ENCODE data around the gene COL9A2.

COL9A2 gene

DNA sequence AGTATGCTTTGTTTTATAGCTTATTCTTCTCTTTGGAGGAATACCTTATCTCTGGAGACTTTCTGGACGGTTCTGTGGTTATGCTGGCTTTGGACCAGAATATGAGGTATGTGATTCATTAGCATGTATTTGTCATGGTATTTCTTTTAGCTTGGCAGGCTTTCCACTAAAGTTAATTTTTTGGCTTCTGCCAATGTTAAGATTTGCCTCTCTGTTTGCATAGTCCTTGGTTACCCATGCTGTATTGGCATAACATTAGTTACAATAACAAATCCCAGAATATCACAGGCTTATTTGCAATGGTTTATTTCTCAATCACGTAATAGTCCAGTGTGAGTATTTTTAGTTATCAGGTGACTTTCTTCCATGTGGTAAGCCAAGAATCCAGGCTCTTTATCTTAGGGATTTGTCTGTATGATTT is 49.3 kb downstream of the COL9A2 start:
- Histone ChIP-seq H3K36me3 (ENCODE audit: control insufficient read depth, insufficient read depth, low read length) (no peaks in the 10 kb centered on the region), H3K4me3 (ENCODE audit: low read depth, low read length) (no peak overlapping the region), H3K27ac (no peak overlapping the region)

DNA sequence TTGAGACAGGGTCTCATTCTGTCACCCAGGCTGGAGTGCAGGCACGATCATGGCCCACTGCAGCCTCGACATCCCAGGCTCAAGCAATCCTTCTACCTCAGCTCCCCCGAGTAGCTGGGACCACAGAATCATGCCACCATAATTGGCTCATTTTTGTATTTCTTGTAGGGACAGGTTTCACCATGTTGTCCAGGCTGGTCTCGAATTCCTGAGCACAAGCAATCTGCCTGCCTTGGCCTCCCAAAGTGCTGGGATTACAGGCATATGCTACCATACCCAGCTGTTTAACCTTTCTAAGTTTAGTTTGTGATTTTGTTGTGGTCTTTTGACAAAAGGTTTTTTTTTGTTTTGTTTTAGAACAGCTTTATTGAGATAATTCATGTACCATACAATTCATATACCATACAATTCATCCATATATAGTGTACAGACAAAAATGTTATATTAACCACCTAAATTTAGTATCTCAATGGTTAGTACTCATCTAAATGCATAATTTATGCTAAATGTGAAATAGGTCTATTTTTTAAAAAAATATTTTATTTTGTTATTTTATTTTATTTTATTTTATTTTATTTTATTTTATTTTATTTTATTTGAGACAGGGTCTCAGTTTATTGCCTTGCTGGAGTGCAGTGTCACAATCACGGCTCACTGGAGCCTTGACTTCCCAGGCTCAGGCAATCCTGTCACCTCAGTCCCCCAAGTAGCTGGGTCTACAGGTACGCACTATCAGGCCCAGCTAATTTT is 50.1 kb downstream of the COL9A2 start:
- no peak overlapping the region for H3K4me2 ChIP-seq (ENCODE audit: low read length)
- no peaks in the 10 kb centered on the region for H3K9me3 ChIP-seq (ENCODE audit: control insufficient read depth, low read length)
- no peak overlapping the region for H2AFZ ChIP-seq
- no peaks in the 10 kb centered on the region for H3K36me3 ChIP-seq (ENCODE audit: control insufficient read depth, insufficient read depth, low read length)
- TF ChIP-seq, protein P1, sequence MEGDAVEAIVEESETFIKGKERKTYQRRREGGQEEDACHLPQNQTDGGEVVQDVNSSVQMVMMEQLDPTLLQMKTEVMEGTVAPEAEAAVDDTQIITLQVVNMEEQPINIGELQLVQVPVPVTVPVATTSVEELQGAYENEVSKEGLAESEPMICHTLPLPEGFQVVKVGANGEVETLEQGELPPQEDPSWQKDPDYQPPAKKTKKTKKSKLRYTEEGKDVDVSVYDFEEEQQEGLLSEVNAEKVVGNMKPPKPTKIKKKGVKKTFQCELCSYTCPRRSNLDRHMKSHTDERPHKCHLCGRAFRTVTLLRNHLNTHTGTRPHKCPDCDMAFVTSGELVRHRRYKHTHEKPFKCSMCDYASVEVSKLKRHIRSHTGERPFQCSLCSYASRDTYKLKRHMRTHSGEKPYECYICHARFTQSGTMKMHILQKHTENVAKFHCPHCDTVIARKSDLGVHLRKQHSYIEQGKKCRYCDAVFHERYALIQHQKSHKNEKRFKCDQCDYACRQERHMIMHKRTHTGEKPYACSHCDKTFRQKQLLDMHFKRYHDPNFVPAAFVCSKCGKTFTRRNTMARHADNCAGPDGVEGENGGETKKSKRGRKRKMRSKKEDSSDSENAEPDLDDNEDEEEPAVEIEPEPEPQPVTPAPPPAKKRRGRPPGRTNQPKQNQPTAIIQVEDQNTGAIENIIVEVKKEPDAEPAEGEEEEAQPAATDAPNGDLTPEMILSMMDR (IDR thresholded peaks at IDR 0.05) = no peak
- H3K79me2 ChIP-seq = no peaks in the 10 kb centered on the region
- H3K4me1 ChIP-seq = no peaks in the 10 kb centered on the region
- no peaks in the 10 kb centered on the region for H3K27me3 ChIP-seq (ENCODE audit: control insufficient read depth, insufficient read depth, low read length)
- H3K9ac ChIP-seq = no peak overlapping the region
- H3K27ac ChIP-seq = no peak overlapping the region
- H3K4me3 ChIP-seq (ENCODE audit: low read depth, low read length) = no peak overlapping the region

More for the DNA sequence above, 49.3 kb downstream of the COL9A2 start:
- H3K4me2 ChIP-seq (ENCODE audit: low read length) = no peak overlapping the region
- no peak overlapping the region for H3K9ac ChIP-seq
- H3K4me1 ChIP-seq = no peaks in the 10 kb centered on the region
- H3K27me3 ChIP-seq (ENCODE audit: control insufficient read depth, insufficient read depth, low read length) = no peaks in the 10 kb centered on the region
- no peaks in the 10 kb centered on the region for H3K79me2 ChIP-seq
- no peak overlapping the region for H2AFZ ChIP-seq
- no peaks in the 10 kb centered on the region for H3K9me3 ChIP-seq (ENCODE audit: control insufficient read depth, low read length)
- TF ChIP-seq, protein P1 (IDR thresholded peaks at IDR 0.05) = no peak

DNA sequence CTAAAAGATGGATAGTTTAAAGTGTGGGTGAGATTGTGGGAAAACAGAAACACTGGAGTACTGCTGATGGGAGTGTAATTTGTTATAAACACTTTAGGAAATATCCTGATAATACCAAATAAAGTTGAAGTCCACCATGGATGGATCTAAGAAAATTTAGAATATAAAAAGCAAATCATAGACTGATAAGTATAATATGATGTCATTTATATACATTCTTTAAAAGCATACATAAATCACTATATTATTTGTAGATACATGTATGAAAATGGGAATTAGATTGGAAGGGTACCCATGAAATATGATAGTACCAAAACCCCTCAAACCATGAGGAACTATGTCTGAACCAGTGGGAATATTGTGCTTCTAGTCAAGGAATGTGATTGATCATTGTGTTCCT is 51.2 kb downstream of the COL9A2 start:
- no peaks in the 10 kb centered on the region for H3K79me2 ChIP-seq
- H3K4me1 ChIP-seq = no peaks in the 10 kb centered on the region
- no peak overlapping the region for H3K4me2 ChIP-seq (ENCODE audit: low read length)
- no peak overlapping the region for H3K4me3 ChIP-seq (ENCODE audit: low read depth, low read length)
- H3K36me3 ChIP-seq (ENCODE audit: control insufficient read depth, insufficient read depth, low read length) = no peaks in the 10 kb centered on the region
- no peak overlapping the region for H2AFZ ChIP-seq
- TF ChIP-seq, protein P1 (IDR thresholded peaks at IDR 0.05) = no peak
- no peak overlapping the region for H3K27ac ChIP-seq
- H3K9me3 ChIP-seq (ENCODE audit: control insufficient read depth, low read length) = no peaks in the 10 kb centered on the region
- H3K27me3 ChIP-seq (ENCODE audit: control insufficient read depth, insufficient read depth, low read length) = no peaks in the 10 kb centered on the region
- H3K9ac ChIP-seq = no peak overlapping the region

DNA sequence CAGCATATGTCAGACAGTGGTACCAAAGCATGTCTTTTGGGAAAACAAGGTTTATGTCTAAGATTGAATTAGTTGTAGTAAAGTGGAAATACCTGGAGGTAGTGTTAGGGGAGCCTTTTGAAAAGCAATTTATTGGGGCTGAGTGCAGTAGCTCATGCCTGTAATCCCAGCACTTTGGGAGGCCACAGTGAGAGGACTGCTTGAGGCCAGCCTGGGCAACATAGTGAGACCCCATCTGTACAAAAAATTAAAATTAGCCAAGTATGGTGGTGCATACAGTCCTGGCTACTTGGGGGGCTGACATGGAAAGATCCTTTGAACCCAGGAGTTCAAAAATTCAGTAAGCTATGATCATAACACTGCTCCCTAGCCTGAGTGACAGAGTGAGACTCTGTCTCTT is 51.8 kb downstream of the COL9A2 start:
- Histone ChIP-seq H3K9ac (no peak overlapping the region), H3K4me2 (ENCODE audit: low read length) (no peak overlapping the region), H3K36me3 (ENCODE audit: control insufficient read depth, insufficient read depth, low read length) (no peaks in the 10 kb centered on the region), H3K27me3 (ENCODE audit: control insufficient read depth, insufficient read depth, low read length) (no peaks in the 10 kb centered on the region), H3K4me3 (ENCODE audit: low read depth, low read length) (no peak overlapping the region), H3K79me2 (no peaks in the 10 kb centered on the region), H3K9me3 (ENCODE audit: control insufficient read depth, low read length) (no peaks in the 10 kb centered on the region), H3K4me1 (no peaks in the 10 kb centered on the region), H2AFZ (no peak overlapping the region), H3K27ac (no peak overlapping the region)
- TF ChIP-seq, protein P1 (IDR thresholded peaks at IDR 0.05) = no peak

DNA sequence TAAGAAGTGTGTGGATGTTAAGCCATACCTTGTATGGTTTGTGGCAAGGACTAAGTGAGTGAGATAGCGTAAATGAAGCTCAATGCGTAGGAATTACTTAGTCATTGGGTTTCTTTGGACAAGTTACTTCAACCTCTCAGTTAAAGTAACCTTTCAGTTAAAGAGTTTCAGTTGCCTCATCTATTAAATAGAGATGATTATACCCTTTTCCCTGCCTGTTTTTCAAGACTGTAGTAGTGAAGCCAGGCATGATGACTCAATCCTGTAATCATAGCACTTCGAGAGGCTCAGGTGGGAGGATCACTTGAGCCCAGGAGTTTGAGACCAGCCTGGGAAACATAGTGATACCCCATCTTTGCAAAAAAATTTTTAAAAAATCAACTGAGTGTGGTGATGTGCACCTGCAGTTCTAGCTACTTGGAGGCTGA is 52.7 kb downstream of the COL9A2 start:
- Histone ChIP-seq H3K9ac (no peak overlapping the region), H2AFZ (no peak overlapping the region), H3K9me3 (ENCODE audit: control insufficient read depth, low read length) (no peaks in the 10 kb centered on the region), H3K27ac (no peak overlapping the region), H3K27me3 (ENCODE audit: control insufficient read depth, insufficient read depth, low read length) (no peaks in the 10 kb centered on the region), H3K79me2 (no peaks in the 10 kb centered on the region), H3K36me3 (ENCODE audit: control insufficient read depth, insufficient read depth, low read length) (no peaks in the 10 kb centered on the region), H3K4me2 (ENCODE audit: low read length) (no peak overlapping the region), H3K4me1 (no peaks in the 10 kb centered on the region), H3K4me3 (ENCODE audit: low read depth, low read length) (no peak overlapping the region)
- TF ChIP-seq, protein P1 (IDR thresholded peaks at IDR 0.05) = no peak
